ENCODE data around the gene INTS7. TPM values are rescaled to one million over a fixed set of nuclear protein-coding genes. Genes with fewer than 3 reads are reported as not detected.
A peak's percentile ranks its signal among the peaks of the same experiment; 100 is the strongest.

INTS7 gene
- total and polyA plus RNA-seq, 9 of the 15 experiments (the other 6 are each of a cell fraction or from before 2014, with no cell fraction given) = 27.3 to 68.4 (median 40.4) TPM

DNA sequence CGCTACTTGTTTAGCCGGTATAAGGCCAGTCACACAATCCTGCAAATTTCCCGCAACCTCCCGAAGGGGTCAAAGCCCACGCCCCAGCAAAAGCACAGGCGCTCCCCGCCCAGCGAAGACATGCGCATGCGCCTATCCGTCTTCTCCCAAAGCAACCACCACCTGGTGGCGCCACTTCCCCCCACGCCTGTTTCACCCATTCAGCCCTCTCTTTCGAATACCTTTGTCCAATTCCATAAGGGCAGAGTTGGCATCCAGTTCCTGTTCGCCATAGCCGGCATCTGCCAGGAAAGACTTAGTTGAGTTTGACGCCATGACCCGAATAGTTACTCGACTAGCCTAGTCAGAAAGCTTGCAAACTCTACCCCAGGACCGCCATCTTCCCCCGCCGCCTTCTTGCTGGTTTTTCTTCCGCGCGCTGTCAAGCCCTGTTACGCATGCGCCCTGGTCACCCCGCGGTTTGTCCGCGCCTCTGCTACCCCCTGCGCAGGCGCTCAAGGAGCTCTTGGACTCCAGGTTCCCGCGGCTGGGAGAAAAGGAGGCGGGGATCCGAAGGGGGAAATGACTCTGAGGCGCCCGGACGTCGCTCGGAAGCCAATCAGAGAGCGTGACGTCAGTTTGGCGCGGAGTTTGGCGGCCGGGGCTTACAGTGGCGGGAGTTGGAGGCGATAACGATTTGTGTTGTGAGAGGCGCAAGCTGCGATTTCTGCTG, at the start of gene INTS7, which contains the start of gene DTL (continued):
- peak; percentile 32; the same call in 1 of the 2 replicates for TF ChIP-seq ELF1 (tag; IDR thresholded peaks at IDR 0.05)
- TF ChIP-seq CREB3L1 (IDR thresholded peaks at IDR 0.05; ENCODE audit: borderline replicate concordance, low read depth) = peak; percentile 51
- peak; percentile 75; the same call in 1 of the 2 replicates for TF ChIP-seq XRCC5 (IDR thresholded peaks at IDR 0.05; ENCODE audit: low read depth, low read length)
- no peak for TF ChIP-seq ZNF134 (CRISPR knock-in tag; conservative IDR thresholded peaks at IDR 0.05)
- TF ChIP-seq CREM (IDR thresholded peaks at IDR 0.05; ENCODE audit: low read depth) = peak; percentile 98
- TF ChIP-seq SREBF1 (IDR thresholded peaks at IDR 0.05; ENCODE audit: borderline replicate concordance, low read depth, low read length) = no peak
- TF ChIP-seq MIER1 (IDR thresholded peaks at IDR 0.05; ENCODE audit: low read depth) = peak; percentile 47; the same call in 1 of the 2 replicates
- TF ChIP-seq PTBP1 (IDR thresholded peaks at IDR 0.05; ENCODE audit: low read depth, low read length) = no peak
- TF ChIP-seq TGIF2 (CRISPR knock-in tag; IDR thresholded peaks at IDR 0.05) = peak; percentile 58; the same call in 1 of the 2 replicates
- no peak for TF ChIP-seq PCBP1 (IDR thresholded peaks at IDR 0.05; ENCODE audit: low read depth, low read length, poor library complexity, severe bottlenecking)
- TF ChIP-seq ZNF740 (CRISPR knock-in tag; IDR thresholded peaks at IDR 0.05) = no peak; the same call in 1 of the 2 replicates
- no peak for TF ChIP-seq ZNF740 (tag; IDR thresholded peaks at IDR 0.05)
- peak; percentile 89 for TF ChIP-seq TBP (optimal IDR thresholded peaks at IDR 0.05; ENCODE audit: low read depth, low read length)
- no peak; the same call in 1 of the 2 replicates for TF ChIP-seq HOXB6 (CRISPR knock-in tag; IDR thresholded peaks at IDR 0.05; ENCODE audit: borderline replicate concordance)
- peak; percentile 74 for TF ChIP-seq ZBTB40 (IDR thresholded peaks at IDR 0.05)
- TF ChIP-seq ZBTB40 (CRISPR knock-in tag; IDR thresholded peaks at IDR 0.05) = no peak
- TF ChIP-seq PURB (CRISPR knock-in tag; IDR thresholded peaks at IDR 0.05; ENCODE audit: low read depth) = no peak

Data from K562 (cell line).